Measurements from ENCODE around the gene SLC38A11.

SLC38A11 gene

GRCh38 chr2:164881524-164881923, 73.8 kb downstream of the SLC38A11 start:
- no peaks in the 10 kb centered on the region for H3K36me3 ChIP-seq (ENCODE audit: control insufficient read depth in 2 of 2, insufficient read depth in 1 of 2, low read length in 2 of 2)
- H3K9me3 ChIP-seq (ENCODE audit: control insufficient read depth, insufficient read depth, low read depth, low read length), result no peaks in the 10 kb centered on the region
- H3K27ac ChIP-seq (ENCODE audit: extremely low read depth, low read depth, low read length), result no peak overlapping the region
- CTCF ChIA-PET, result interaction anchor here (0.6 kb wide), 1 partner anchor 121 kb away, joined by 3 read pairs; no protein-coding TSS in a partner anchor
- H3K4me3 ChIP-seq (ENCODE audit: low read depth, low read length), result no peak overlapping the region
- POLR2A ChIA-PET, result no interaction called here
- TF ChIP-seq ZNF394 (tag by site-specific recombination; IDR thresholded peaks at IDR 0.05; ENCODE audit: borderline replicate concordance) (no peak), REPIN1 (tag by site-specific recombination; IDR thresholded peaks at IDR 0.05; ENCODE audit: low read depth) (no peak), ZNF24 (tag by site-specific recombination; IDR thresholded peaks at IDR 0.05) (no peak), ZNF223 (tag by site-specific recombination; IDR thresholded peaks at IDR 0.05) (no peak), ZNF48 (tag by site-specific recombination; IDR thresholded peaks at IDR 0.05) (no peak), ZNF654 (tag by site-specific recombination; IDR thresholded peaks at IDR 0.05; ENCODE audit: low read depth) (no peak), KLF9 (tag by site-specific recombination; IDR thresholded peaks at IDR 0.05; ENCODE audit: low read depth) (no peak), EGR2 (tag by site-specific recombination; IDR thresholded peaks at IDR 0.05; ENCODE audit: low read depth) (no peak), ZNF785 (tag by site-specific recombination; IDR thresholded peaks at IDR 0.05) (no peak), GFI1B (tag by site-specific recombination; IDR thresholded peaks at IDR 0.05) (no peak)
- TF ChIP-seq, protein P1, sequence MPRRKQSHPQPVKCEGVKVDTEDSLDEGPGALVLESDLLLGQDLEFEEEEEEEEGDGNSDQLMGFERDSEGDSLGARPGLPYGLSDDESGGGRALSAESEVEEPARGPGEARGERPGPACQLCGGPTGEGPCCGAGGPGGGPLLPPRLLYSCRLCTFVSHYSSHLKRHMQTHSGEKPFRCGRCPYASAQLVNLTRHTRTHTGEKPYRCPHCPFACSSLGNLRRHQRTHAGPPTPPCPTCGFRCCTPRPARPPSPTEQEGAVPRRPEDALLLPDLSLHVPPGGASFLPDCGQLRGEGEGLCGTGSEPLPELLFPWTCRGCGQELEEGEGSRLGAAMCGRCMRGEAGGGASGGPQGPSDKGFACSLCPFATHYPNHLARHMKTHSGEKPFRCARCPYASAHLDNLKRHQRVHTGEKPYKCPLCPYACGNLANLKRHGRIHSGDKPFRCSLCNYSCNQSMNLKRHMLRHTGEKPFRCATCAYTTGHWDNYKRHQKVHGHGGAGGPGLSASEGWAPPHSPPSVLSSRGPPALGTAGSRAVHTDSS (tag by site-specific recombination; IDR thresholded peaks at IDR 0.05), result no peak
- TF ChIP-seq, protein P2, sequence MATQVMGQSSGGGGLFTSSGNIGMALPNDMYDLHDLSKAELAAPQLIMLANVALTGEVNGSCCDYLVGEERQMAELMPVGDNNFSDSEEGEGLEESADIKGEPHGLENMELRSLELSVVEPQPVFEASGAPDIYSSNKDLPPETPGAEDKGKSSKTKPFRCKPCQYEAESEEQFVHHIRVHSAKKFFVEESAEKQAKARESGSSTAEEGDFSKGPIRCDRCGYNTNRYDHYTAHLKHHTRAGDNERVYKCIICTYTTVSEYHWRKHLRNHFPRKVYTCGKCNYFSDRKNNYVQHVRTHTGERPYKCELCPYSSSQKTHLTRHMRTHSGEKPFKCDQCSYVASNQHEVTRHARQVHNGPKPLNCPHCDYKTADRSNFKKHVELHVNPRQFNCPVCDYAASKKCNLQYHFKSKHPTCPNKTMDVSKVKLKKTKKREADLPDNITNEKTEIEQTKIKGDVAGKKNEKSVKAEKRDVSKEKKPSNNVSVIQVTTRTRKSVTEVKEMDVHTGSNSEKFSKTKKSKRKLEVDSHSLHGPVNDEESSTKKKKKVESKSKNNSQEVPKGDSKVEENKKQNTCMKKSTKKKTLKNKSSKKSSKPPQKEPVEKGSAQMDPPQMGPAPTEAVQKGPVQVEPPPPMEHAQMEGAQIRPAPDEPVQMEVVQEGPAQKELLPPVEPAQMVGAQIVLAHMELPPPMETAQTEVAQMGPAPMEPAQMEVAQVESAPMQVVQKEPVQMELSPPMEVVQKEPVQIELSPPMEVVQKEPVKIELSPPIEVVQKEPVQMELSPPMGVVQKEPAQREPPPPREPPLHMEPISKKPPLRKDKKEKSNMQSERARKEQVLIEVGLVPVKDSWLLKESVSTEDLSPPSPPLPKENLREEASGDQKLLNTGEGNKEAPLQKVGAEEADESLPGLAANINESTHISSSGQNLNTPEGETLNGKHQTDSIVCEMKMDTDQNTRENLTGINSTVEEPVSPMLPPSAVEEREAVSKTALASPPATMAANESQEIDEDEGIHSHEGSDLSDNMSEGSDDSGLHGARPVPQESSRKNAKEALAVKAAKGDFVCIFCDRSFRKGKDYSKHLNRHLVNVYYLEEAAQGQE (tag by site-specific recombination; IDR thresholded peaks at IDR 0.05), result no peak
- TF ChIP-seq, protein P3, sequence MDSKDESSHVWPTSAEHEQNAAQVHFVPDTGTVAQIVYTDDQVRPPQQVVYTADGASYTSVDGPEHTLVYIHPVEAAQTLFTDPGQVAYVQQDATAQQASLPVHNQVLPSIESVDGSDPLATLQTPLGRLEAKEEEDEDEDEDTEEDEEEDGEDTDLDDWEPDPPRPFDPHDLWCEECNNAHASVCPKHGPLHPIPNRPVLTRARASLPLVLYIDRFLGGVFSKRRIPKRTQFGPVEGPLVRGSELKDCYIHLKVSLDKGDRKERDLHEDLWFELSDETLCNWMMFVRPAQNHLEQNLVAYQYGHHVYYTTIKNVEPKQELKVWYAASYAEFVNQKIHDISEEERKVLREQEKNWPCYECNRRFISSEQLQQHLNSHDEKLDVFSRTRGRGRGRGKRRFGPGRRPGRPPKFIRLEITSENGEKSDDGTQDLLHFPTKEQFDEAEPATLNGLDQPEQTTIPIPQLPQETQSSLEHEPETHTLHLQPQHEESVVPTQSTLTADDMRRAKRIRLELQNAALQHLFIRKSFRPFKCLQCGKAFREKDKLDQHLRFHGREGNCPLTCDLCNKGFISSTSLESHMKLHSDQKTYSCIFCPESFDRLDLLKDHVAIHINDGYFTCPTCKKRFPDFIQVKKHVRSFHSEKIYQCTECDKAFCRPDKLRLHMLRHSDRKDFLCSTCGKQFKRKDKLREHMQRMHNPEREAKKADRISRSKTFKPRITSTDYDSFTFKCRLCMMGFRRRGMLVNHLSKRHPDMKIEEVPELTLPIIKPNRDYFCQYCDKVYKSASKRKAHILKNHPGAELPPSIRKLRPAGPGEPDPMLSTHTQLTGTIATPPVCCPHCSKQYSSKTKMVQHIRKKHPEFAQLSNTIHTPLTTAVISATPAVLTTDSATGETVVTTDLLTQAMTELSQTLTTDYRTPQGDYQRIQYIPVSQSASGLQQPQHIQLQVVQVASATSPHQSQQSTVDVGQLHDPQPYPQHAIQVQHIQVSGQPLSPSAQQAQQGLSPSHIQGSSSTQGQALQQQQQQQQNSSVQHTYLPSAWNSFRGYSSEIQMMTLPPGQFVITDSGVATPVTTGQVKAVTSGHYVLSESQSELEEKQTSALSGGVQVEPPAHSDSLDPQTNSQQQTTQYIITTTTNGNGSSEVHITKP (tag by site-specific recombination; IDR thresholded peaks at IDR 0.05), result no peak
- no peaks in the 10 kb centered on the region for H3K4me1 ChIP-seq (ENCODE audit: control insufficient read depth, insufficient read depth, low read length)

DNA sequence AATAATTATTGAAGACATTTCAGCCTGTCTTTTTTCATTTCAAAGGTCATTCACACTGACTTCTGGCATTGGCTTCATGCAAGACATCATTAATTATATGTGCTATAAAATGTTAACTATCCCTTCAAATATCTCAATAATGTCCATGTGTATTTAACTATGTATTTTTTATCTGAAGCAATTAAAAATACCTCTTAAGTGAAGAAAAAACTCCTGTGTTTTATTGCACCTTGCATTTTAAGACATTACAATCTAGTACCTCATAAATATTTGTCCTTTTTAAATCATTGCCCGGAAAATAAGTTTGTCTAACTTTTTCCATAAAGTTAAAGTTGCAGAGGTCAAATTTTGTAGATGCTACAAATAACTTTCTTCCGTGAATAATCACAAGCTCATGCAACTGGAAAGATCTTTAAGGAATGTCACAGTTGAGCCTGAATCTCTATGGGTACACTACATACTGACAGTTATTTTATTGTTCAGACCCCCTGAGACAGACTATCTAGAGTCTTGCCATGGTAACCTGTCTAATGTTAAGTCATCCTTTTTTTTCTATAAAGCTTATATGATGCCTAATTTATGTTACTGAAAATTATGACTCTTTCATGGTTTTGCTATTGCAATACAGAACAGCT, 75.3 kb downstream of the SLC38A11 start:
- Histone ChIP-seq H3K4me1 (ENCODE audit: control insufficient read depth, insufficient read depth, low read length) (no peaks in the 10 kb centered on the region), H3K4me3 (ENCODE audit: low read depth, low read length) (no peak overlapping the region), H3K9me3 (ENCODE audit: control insufficient read depth, insufficient read depth, low read depth, low read length) (no peaks in the 10 kb centered on the region), H3K27ac (ENCODE audit: extremely low read depth, low read depth, low read length) (no peak overlapping the region), H3K36me3 (ENCODE audit: control insufficient read depth in 2 of 2, insufficient read depth in 1 of 2, low read length in 2 of 2) (no peaks in the 10 kb centered on the region)
- POLR2A ChIA-PET, result no interaction called here
- CTCF ChIA-PET, result interaction anchor here (0.6 to 0.8 kb wide), 2 partner anchors 17 to 40 kb away, joined by 3 read pairs; no protein-coding TSS in a partner anchor
- TF ChIP-seq PRDM6 (tag by site-specific recombination; IDR thresholded peaks at IDR 0.05) (peak; percentile 70), MEIS1 (CRISPR knock-in tag; IDR thresholded peaks at IDR 0.05; ENCODE audit: borderline replicate concordance) (no peak), GFI1B (tag by site-specific recombination; IDR thresholded peaks at IDR 0.05) (no peak), ZFP41 (tag by site-specific recombination; IDR thresholded peaks at IDR 0.05; ENCODE audit: borderline replicate concordance) (no peak), FEZF1 (tag by site-specific recombination; IDR thresholded peaks at IDR 0.05) (peak; percentile 26; the same call in 1 of the 2 replicates)
